NCI-H524 treated with DMSO at 0.1 percent for 48 hours (cell line): ENCODE results near the gene MAP3K3.

Source experiments
- DNase-seq: peaks from one replicate; lab custom pipeline; 2025; lab: John Stamatoyannopoulos, UW

MAP3K3 gene

DNA sequence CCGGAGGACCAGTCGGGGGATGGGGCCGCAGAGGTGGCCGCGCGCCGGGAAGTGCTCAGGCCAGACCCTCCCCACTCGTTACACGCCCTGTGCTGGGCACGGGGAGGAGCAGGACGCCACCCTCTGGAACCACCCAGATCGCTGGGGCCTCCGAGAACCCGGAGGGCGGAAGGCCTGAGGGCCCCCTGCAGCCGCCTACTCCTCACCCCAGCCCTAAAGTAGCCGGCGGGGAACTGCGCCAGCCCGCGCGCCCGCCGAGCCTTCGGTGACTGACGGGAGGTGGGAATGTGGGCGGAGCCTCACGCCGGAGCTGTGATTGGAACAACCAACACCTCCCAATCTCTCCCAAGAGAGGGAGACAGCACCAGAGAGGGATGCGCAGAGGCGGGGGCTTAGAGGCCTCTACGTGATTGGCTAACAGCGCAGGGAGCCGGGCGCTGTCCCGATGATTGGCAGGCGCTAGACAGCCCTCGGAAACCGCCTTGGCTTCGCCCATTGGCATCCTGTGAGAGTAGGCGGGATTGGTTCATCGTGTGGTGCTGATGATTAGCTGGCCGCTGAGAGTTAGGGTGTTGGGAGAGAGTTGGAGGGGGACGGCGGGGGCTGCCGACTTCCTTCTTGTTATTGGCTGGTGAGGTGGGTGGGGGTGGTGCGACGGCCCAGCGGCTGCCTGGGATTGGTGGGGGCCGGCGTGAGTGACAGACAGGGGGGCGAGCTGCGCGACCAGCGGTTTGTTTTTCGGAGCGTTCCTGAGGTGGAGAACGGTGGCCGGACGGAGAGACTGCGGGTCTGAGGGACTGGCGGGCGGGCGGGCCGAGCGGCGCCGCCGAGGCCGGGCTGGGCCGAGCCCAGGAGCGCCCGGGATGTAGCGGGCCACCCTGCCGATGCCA, at the start of gene MAP3K3:
TSS of gene MAP3K3 (plus strand) at position 734 of the 890 bp plus-strand sequence. CDS start 343 bp downstream, outside the sequence.
- peak; percentile 100 for DNase-seq

DNA sequence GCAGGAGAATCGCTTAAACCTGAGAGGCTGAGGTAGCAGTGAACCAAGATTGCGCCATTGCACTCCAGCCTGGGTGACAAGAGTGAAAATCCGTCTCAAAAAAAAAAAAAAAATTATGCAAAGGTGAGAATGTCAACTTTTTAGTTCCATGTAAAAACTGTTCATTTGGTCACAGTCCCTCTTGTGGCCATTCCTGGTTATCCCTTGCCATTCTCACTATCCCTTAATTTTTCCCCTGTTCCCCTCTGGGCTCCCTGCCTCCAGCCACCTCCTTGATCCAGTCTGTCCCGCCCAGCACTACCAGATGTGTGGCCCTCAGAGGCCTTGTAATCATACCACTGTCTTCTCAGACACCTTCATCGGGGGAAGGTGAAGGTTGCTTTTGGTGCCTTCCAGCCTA, 48.6 kb upstream of the MAP3K3 start:
- DNase-seq: no peak

DNA sequence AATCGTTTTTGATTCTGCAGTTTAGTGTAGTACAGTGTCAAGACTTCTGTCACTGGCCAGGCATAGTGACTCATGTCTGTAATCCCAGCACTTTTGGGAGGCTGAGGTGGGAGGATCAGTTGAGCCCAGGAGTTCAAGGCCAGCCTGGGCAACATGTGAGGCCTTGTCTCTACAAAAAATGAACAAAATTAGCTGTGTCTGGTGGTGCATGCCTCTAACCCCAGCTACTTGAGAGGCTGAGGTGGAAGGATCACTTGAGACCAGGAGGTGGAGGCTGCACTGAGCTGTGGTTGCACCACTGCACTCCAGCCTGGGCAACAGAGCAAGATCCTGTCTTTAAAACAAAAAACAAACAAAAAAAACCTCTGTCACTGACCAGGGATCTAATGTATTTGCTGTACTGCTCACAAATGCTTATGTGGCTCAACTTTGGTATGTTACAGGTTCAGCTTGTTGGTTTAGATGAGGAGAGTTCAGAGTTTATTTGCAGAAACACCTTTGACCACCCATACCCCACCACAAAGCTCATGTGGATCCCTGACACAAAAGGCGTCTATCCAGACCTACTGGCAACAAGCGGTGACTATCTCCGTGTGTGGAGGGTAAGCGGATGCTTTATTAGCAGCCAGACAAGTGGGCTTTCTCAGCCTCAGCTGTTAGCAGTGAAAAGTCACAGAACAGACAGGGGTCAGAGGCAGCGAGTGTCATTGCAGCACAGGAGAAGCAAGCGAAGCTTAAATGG, 44.0 kb upstream of the MAP3K3 start:
- DNase-seq: no peak

DNA sequence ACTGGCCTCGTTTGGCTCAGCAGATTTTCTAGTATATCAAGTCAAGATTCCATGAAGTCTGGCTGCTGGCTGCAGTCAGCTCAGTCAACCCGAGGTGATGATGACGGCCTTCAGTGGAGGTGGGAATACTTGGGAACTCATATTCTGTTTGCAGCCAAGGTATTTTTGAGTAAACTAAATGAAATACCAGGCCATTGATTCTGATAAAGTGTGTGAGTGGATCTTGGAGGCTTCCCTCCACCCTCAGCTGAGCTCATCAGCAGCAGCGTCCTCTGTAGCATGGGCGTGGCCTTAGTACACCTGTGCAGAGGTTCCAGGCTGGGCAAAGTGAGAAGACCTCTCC, 43.5 kb upstream of the MAP3K3 start:
- DNase-seq: no peak

DNA sequence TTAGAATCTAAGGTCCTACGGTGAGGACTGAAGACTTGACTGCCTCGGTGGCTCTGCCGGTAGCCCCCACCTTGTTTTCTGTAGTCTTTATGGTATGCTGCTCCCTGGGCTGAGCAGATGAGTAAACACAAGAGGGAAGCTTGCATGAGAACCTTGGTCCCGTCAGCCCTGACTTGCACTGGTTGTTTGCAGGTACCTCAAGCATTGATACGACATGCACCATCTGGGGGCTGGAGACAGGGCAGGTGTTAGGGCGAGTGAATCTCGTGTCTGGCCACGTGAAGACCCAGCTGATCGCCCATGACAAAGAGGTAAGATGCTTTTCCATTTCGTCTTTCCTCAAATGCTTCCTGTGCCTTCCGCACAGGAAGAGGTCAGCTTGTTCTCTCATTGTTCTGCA, 42.6 kb upstream of the MAP3K3 start:
- no peak for DNase-seq

DNA sequence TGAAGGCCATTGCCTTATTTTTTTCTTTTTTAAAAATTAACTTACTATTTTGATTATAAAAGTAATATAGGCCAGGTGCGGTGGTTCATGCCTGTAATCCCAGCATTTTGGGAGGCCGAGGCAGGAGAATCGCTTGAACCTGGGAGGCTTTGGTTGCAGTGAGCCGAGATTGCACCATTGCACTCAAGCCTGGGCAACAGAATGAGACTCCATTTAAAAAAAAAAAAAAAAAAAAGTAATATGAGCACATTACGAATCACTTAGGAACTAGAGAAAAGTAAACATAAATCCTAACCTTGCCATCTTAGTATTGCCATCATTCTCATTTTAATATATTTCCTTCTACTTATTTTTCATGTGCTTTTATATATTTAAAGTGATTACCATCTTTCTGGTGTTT, 34.4 kb upstream of the MAP3K3 start:
- no peak for DNase-seq

DNA sequence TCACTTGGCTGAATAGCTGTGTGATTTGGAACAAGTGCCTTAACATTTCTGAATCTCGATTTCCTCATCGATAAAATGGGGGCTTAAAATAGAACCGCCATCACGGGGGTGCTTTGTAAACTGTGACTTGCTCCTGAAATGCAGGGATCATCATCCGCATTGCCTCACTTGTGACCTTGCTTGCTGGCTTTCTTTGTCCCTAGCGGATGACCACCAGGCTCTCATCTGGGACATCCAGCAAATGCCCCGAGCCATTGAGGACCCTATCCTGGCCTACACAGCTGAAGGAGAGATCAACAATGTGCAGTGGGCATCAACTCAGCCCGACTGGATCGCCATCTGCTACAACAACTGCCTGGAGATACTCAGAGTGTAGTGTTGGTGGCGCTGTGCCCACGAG, 33.4 kb upstream of the MAP3K3 start:
- no peak for DNase-seq

DNA sequence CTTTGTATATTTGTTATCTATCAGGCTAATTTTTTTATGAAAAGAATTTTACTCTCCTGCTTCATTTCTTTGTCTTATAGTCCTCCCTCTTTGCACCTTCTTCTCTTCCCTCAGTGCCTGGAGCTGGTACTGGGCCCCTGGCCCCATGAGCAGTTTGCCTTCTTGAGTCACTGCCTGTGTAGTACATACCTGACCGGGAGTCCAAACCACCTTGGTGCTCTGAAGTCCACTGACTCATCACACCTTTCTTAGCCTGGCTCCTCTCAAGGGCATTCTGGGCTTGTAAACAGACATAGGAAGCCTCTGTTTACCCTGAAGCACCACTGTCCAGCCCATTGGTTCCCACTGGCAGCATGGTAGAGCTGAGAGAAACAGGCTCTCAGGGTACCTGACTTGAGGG, 32.6 kb upstream of the MAP3K3 start:
- no peak for DNase-seq

DNA sequence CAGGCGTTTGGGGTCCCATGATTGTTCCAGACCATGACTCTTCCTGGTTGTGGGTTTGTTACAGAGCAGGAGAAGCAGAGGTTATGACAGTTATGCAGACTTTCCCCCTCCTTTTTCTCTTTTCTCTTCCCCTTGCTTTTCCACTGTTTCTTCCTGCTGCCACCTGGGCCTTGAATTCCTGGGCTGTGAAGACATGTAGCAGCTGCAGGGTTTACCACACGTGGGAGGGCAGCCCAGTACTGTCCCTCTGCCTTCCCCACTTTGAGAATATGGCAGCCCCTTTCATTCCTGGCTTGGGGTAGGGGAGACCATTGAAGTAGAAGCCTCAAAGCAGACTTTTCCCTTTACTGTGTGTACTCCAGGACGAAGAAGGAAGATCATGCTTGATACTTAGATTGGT, 29.4 kb upstream of the MAP3K3 start:
- no peak for DNase-seq

DNA sequence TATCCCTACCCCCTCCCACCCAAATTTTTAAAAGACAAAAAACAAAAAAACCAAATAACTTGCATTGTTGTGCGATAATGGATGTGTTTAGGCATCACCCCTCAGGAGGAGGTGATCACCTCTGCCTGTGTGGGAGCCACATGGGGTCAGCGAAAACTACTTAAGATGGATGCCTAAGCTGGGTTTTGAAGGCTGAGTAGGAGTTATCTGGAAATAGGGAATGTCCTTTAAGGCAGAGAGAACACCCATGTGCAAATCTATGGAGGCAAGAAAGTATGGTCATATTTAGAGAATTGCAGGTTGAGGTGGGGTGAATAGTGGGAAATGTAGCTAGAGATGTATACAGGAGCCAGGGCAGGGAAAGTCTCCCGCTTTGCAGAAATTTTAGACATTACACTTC, 27.1 kb upstream of the MAP3K3 start:
- DNase-seq: no peak

DNA sequence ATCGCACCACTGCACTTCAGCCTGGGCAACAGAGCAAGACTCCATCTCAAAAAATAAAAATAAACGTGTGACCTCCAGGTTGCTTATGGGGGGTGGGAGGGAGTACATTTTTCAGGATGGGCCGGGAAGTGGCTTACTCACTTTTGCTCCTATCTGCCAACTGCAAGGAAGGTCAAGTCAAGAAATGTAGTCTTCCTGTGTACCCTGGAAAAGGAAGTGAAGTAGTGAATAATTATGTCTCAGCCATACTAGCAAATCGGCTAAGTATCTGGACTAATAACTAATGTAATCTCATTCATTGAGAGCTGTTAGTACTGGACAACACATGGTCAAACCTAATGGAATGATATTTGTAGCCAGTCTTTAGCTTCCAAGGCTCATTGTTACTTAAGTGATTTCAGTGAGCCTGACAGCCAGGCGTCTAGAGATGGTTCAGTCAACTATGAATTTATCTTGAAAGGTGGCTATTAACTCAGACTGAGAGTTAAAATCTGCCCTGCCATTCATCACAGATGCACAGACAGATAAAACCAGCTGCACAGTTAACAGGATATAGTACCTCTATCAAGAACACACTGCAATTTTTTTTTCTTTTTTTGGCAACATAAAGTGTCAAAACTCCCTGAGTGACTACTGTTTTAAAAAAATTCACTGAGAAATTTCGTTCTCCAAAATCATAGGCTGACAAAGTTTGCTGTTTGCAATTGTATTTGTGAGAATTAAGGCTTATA, 25.2 kb upstream of the MAP3K3 start:
- DNase-seq: no peak

DNA sequence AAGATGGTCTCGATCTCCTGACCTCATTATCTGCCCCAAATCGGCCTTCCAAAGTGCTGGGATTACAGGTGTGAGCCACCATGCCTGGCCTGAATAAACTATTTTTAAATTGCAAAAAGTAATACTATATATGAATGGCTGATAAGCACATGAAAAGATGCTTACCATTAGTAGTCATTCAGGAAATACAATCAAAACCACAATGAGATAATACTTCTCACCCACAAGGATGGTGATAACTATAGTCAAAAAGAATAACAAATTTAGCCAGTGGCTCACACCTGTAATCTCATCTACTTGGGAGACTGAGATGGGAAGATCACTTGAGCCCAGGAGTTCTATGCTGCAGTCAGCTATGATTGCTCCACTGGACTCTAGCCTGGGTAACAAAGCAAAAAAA, 23.9 kb upstream of the MAP3K3 start:
- no peak for DNase-seq

DNA sequence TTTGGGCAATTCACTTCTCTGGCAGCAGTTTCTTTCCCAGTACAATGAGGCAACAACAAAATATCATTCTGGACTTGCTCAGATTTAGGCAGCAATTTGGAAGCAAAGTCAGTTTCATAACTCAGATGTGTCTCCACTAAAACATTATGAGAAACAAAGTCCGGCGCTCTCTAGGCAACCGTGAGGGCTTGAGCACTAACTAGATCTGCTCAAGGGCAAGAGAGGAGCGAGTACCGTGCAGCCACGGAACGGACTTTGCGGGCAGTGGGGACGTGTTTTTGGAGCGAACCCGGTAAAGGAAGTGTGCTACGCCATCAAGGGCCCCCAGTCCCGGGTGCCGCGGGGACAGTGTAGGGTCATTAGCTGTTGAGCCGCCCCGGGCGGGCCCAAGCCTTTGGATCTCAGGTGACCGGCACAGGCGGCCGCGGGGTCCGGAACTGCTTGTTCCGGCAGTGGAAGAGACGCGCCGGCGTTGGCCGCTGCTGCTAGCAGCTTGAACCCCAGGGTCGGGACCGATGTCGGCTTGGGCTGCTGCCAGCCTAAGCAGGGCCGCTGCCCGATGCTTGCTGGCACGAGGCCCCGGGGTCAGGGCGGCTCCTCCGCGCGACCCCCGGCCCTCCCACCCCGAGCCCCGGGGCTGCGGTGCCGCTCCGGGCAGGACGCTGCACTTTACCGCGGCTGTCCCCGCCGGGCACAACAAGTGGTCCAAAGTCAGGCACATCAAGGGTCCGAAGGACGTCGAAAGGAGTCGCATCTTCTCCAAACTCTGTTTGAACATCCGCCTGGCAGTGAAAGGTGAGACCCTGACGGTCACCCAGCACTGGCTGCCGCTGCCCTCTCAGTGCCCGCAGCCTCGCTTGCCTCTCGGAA, 21.4 kb upstream of the MAP3K3 start, which contains the start of gene TACO1:
TSS of gene TACO1 (plus strand) at position 327 of the 870 bp plus-strand sequence. CDS start at position 516, 189 bp downstream.
- DNase-seq: peak; percentile 65

DNA sequence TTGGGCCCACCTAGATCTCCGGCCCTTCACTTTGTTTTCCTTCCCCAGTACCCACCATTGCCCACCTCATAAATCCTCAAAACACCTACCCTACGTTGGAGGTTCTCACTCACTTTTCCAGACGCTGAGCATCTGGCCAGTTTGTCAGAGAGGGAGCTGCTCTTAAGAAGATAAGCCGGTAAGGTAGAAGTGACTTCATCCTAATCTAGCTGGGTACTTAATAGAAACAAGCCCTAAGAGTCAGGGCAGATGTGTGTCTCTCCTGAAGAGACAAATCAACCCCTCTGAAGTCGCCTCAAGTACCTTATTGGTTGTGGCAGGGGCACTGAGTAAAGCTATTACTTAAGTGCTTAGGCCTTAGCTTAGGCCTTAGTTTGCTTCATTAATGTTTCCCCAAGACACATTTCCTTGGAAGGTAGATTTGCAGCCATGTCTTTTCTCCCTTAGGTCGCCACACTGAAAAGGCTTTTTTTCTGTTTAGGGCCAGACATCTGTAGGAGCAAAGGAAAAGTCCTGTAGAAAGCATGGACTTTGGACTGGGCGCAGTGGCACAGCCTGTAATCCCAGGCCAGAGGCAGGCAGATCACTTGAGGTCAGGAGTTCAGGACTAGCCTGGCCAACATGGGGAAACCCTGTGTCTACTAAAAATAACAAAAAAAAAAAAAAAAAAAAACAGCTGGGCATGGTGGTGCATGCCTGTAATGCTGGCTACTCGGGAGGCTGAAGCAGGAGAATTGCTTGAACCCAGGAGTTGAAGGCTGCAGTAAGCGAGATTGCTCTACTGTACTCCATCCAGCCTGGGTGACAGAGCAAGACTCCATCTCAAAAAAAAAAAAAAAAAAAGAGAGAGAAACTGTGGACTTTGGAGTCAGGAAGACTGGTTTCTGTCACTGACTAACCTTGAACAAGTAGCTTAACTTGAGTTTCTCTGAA, 20.5 kb upstream of the MAP3K3 start:
- DNase-seq: peak; percentile 80

DNA sequence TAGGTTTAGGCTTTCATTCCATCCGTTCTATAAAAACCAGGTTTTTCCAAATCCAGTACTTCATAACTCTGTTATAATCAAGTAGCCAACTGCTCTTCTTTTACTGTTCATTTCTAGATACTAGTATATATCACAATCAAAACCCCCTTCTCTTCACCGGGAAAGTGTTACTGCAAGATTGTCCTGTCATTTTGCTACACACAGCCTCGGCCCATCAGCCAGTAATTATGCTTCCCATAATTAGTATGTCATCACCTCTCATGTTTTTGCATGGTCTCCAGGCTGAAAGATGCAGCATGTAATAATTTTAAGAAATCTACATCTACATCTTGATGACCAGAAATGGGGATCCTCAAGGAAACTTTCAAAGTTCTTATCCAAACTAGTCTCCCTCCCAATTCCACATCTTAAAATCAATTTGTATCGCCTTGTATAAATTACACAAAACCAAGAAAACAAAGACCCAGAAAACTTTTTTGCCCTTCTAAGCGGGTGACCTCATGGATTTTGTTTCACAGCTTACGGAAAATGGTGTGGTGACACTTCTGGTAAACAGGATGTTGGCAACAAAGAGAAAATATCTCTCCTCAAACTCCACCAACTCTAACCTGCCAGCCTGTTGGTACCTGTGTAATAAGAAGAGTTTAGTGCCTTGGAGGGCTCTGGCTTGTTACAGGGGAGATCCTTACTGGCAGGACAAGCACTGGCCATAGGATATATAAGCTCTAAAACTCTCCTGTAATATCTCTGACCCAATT, 12.2 kb upstream of the MAP3K3 start:
- no peak for DNase-seq

DNA sequence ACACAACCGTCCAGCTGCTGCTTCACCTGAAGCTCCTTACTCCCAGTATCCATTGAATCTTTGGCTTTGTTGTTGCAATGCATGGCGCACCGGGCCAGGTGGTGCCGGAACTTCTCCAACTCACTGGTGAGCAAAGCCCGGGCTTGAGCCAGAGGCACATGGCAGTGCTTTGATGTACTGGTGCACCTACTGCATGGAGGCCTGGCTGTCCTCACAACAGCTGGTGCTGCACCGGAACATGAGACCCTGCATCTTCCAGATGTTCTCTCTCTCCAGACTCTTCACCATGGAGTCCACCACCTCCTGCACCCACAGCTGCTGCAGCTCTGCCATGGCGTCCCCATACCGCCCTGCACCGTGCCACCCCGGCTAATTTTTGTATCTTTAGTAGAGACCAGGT, 11.4 kb upstream of the MAP3K3 start:
- no peak for DNase-seq

DNA sequence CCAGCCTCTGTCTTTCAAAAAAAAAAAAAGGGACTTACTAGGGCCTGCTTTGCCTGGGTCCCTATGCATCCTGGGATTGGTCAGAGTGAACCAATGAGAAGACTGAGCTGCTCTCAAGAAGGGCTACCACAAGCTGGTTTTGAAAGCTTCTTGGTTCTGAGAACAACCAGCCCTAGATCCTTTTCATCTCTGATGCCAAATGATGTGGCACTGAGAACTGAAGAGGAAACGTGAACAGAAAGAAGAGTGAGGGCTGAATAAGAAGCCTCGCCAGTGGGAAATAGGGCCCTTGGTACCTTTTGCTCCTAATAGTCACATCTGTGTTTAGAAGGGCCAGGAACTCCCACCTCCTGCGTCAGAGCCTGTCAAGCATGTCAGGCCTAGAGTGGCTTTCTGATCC, 10.9 kb upstream of the MAP3K3 start:
- DNase-seq: no peak

DNA sequence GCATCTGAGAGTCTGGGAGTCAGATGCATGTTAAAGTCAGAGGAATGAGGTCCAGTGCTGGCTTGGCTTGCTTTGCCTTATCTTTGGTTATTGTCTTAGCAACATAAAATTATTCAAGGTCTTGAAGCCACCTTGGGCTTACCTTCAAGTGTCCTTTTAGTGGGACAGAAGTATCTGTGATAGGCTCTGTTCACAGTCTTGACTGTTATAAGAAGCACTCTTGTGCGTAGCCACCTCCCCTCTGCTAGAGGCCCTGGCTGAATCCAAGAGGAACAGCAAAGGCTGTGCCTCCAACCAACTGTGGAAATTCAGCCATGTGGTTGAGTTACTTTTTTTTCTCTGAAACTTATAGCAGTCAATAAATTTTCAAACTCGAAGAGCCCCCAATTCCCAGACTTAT, 8.6 kb upstream of the MAP3K3 start:
- DNase-seq: no peak

DNA sequence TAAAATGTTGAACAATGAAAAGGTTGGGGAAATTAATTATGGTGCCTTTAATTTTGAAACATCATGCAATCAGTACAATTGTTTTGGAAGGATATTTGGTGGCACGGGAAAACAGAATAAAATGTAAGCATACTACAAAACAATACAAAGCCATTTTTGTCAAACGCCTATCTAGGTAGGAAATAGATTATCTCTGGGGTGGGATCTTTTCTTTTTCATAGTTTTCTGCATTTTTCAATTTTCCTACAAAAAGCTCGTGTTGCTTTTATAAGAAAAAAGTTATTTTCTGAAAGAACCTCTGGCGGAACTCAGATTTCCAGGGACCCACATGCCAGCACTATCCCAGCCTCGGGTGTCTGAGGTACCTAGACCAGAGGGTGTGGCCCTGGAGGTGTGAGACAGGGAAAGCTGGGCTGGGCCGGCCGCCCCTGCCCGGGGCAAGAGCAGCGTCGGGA, 961 bp upstream of the MAP3K3 start:
- DNase-seq: no peak
